HK-2 (cell line): ENCODE measurements around the gene GAB2.
"Not testable (repeated sequence)": the region's sequence is repeated elsewhere in the genome, so short reads cannot be mapped to it uniquely, and the experiment has no call there.

Experiments
- DNase-seq: peaks from one replicate; pipeline ENCODE4 v3.0.0-alpha.2; 2018; ENCODE audit not compliant: unreplicated experiment

Gene GAB2

DNA sequence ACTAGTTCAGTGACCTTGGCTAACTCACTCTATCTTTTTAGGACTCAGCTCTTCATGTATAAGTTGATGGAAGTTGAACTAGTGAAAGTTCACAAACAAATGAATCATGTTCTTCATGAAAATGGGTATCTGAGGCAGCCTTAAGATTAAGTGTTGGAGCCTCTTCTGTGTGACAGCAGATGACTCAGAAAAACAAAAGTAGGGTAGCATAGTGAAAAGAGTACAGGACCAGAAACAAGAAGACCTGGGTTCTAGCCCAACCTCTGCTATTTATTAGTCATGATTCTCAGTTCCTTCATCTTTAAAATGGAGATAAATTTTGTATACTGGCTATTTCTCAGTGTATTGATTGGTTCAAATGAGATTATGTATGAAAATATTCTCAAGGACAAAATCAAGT lies 168.7 kb downstream of the GAB2 start:
- DNase-seq, result no peak

DNA sequence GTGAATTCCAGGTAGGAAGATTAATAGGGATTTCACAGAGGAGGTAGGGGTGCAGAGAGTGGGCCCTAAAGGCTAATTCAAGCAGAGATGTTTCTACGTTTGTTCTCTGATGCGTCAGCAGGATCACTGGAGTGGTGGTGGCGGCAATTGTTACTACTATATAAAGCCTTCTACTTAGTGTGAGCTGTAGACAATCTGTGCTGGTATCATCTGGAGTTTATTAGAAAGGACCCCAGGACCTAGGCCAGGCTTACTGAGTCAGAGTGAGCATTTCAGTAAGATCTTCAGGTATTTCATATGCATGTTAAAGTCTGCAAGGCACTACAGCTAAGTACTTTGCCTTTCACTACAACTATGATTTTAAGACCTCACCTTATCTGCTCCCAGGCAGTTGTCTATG lies 169.4 kb downstream of the GAB2 start:
- no peak for DNase-seq

DNA sequence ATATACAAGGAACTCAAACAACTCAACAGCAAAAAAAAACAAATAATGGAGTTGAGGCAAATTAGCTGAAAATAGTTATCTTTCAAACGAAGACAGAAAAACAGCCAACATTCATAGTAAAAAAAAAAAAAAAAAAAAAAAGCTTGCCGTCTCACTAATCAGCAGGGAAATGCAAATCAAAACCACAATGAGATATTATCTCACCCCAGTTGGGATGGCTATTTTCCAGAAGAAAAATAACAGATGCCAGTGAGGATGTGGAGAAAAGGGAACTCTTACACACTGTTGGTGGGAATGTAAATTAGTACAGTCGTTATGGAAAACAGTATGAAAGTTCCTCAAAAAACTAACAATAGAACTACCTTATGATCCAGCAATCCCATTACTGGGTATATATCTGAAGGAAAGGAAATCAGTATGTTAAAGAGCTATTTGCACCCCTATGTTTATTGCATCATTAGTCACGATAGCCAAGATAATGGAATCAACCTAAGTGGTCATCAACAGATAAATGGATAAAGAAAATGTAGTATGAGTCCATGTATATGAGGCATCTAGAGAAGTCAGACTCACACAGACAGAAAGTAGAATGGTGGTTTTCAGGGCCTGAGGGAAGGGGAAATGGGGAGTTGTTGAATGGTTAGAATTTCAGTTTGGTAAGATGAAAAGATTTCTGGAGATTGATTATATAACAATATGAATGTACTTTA lies 172.9 kb downstream of the GAB2 start:
- DNase-seq, result no peak

DNA sequence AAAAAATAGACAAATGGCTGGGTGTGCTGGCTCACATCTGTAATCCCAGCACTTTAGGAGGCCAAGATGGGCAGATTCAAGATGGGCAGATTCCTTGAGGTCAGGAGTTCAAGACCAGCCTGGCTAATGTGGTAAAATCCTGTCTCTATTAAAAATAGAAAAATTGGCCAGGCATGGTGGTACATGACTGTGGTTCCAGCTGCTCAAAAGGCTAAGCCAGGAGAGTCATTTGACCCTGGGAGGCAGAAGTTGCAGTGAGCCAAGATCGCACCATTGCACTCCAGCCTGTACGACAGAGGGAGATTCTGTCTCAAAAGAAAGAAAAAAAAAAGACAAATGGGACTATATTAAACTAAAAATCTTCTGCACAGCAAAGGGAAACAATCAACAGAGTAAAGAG lies 173.5 kb downstream of the GAB2 start:
- DNase-seq, result no peak

DNA sequence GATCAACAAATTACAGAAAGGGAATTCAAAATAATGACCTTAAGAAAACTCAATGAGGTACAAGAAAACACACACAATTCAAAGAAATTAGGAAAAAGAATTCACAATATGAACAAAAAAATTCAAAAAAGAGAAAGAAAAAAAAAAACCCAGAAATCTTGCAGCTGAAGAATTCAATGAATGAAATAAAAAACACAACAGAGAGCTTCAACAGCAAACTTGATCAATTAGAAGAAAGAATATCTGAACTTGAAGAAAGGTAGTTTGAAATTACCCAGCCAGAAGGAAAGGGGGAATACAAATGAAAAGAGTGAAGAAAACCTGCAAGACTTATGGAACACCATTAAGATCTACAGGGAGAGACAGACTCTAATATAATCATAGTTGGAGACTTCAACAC lies 176.1 kb downstream of the GAB2 start:
- DNase-seq, result no peak

DNA sequence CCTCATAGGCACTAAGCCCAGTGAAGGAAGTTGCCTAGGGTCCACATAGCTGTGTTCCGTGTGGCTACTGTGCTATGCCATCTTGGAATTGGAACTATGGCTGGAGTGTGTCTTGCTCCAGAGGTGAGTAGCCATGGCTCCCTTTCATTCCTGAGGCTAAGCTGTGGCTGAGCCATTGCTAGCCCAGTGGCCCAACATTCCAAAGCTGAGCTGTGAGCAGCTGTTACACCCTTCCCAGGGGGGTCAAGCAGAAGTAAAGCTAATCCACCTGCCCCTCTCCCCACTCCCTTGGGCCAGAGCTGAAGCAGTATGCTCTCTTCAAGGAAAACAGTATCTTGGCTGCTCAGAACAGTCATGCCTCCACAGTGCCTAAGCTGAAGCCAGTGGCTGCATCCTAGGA lies 177.8 kb downstream of the GAB2 start:
- DNase-seq, result no peak

DNA sequence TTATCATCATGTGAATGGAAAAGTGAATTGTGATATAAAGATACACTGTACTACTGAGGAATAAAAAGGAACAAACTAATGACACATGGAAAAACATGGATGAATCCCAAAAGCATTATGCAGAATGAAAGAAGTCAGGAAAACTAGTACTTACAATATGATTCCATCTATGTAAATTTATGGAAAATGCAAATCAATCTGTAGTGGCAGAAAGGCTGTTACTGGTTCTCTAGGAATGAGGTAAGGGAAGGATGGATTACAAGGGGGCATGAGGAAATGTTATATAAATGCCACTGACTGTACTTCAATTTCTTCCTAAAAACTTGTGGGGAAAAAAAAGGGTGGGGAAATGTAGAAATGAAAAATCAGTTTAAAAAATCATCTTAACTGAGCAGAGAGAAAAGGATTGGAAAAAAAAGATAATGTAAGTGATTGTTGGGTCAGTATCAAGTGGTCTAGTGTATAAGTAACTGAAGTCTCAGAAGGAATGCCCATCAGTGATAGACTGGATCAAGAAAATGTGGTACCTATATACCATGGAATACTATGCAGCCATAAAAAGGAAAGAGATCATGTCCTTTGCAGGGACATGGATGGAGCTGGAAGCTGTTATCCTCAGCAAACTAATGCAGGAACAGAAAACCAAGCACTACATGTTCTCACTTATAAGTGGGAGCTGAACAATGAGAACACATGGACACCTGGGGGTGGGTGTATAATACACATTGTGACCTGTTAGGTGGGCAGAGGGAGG lies 180.2 kb downstream of the GAB2 start:
- no peak for DNase-seq

DNA sequence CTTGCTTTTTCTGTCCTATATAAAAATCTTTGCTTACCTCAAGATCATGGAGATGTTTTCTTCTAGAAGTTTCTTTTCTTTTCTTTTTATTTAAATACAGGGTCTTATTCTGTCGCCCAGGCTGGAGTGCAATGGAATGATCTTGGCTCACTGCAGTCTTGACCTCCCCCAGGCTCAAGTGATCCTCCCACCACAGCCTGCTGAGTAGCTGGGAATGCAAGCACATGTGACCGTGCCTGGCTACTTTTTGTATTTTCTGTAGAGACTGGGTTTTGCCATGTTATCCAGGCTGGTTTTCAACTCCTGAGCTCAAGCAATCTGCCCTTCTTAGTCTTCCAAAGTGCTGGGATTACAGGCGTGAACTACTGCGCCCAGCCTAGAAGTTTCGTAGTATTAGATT lies 183.6 kb downstream of the GAB2 start:
- DNase-seq, result no peak

DNA sequence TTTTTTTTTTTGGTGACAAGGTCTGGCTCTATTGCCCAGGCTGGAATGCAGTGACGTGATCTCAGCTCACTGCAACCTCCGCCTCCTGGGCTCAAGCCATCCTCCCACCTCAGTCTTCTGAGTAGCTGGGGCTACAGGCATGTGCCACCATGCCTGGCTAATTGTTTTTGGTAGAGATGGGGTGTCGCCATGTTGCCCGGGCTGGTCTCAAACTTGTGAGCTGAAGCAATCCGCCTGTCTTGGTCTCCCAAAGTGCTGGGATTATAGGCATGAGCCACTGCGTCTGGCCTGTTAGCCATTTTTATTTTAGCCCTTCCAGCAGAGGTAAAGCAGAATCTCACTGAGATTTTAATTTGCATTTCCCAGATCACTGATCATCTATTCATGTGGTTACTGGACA lies 184.6 kb downstream of the GAB2 start:
- not testable (repeated sequence) for DNase-seq

DNA sequence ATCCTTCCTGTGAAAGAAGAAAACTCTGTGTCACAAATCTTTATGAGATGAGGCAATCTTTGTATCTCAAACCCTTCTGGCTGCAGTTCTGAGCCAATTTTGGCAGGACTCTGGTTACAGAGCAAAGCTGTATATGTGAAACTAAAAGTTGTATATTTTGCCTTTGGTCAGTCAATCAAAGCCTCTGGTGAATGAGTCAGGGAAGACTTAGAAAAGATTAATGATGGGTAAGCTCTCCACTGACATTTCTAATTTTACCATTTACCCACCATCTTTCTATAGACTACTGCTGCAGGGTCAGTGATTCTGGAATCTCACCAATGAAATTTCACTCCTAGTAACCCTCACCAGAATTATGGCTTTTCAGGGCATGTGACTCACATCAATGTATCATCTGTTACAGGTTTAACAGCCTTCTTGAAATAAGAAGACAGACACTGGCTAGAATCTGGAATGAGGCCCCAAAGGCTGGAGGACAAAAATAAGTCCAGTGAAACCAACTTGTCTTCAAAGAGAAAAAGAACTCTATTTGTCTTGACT lies 185.6 kb downstream of the GAB2 start:
- no peak for DNase-seq

DNA sequence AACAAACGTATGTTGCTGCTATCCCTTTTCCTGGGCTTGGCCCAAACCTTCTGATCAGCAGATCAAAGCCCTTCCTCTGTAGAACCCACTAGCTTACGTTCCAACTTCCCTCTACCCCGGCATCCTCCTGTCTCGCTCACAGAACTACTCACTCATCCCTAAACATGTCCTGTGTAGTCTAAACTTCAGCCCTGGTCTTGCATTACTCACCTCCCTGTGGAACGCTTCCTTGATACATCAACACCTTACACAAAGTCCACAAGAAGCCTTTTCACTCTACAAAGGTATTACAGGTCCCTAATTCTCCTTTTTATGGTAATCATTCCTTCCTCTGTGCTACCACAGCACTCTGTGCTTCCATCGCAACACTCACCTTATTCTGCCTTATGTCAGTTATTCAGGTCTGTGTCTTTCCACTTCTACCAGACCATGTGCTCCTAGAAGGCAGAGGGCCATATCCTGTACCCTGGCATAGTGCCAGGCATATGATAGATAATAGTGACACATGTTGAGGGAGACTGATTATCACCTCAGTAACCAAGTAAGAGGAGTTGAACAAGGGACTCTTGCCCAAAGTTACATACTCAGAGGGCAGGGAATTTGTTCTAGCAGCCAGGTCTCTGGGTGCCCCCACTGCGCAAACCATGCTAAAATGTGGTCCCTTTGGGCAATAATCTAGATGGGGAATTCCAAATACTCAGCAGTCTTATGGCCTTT lies 187.3 kb downstream of the GAB2 start:
- DNase-seq, result no peak

DNA sequence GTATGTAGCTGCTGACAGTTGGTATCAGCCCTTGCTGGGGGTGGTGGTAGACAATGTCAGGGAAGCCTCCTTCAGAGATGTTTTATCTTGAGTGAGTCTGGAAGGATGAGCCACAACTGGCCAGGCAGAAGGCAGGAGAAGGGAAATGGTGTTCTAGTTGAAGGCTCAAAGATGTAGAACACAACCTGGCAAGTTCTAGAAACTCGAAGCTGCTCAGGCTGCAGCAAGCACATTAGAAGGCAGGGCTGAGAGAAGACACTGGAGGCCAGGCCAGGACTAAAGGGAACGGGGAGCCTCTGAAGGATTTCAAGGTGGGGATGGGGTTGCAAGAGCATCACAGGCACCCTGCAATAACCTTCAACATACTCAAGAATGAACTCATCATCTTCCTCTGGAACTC lies 188.5 kb downstream of the GAB2 start:
- no peak for DNase-seq

DNA sequence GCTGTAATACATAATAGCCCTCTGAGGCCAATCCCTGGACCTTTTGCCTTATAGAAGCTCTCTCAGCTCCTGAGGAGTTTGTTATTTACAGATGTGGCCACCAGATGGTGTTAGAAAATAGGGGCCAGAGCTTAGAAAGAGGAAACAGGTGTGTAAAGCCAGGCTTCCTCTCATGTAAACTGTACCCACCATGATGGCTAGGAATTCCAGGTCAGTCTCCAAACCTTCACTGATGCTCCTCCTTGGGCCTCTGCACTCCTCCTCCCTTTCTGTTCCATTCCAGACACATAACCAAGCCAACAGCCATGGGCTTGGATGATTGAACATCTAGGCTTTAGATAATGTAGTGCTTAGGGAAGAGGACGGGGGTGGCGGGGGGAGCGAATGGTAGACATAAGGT lies 189.2 kb downstream of the GAB2 start:
- no peak for DNase-seq

DNA sequence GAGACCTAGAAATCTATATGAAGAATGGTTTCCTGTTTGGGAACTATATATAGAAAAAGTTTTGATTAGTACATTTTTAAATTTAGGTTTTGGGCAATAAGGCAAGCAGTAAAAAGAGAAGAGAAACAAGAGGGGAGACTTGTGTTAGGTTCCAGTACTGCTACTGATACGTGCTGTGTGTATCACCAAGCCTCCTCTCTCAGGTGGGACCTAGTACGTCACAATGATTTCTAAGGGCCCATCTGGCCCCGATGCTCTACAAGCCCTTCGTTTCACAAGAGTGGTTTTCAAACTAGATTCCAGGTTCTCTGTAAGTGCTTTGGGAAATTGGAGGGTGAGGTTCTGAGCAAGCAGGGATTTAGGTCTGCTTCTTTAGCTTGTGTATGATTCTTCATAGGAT lies 189.7 kb downstream of the GAB2 start:
- no peak for DNase-seq

DNA sequence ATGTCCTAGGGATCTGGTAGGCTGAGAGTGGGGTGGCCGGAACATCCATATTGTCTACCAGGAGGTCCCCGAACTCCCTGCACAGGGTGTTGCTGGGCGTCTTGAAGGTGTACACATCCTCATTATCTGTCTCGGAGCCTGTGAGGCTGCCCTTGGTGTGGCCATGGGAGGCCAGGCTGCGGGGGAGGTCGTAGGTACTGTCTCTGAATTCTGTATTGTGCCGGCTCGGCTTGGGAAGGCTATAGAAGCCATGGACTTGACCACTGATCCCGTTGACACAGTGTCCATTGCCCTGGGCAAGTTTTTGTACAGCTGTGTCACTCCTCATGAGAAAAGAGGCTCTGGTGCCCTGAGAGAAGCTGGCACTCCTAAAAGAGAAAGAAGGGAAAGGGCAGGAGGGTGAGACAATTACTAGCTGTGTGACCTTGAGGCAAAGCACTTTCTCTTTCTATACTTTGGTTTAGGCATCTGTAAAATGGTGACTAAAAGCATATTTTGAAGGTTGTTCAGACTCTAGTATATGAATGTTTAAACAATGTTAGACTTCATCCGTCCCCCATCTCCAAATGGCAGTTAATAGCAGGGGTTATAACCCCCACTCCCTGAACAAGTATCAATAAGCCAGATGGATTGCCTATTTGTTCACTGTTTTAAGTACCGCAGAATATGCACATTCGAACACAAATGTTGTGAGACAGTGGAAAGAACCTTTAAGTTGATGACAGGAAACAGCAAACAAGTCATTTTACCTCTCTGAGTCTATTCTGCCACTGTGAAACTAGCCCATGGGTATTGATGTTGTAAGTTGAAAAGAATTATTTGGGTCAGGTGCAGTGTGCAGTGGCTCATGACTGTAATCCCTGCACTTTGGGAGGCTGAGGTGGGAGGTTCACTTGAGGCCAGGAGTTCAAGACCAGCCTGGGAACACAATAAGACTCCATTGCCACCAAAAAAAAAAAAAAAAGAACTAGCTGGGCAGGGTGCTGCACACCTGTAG lies 190.6 kb downstream of the GAB2 start:
- DNase-seq, result no peak

DNA sequence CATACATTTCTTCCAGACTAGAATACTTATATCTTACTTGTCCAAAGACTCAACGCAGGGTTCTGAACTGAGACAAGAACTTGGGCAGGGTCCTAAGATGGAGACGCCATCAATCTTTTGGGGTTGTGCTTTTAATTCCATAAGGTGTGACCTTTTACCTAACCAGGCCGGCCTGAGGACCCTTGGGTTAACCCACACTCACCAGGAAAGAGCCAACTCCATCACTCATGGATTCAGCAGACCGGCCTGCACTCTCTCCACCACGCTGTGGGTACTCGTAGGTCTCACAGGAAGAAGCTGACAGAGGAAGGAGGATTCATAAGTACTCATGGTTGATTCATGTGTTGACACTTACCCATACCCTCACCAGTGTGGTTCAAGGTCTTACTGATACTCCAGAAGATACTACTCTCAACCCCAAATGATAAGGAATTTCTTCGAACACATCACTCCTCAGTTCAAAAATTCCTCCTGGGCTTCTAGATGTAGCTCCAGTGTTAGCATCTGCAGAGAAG lies 192.7 kb downstream of the GAB2 start:
- no peak for DNase-seq

DNA sequence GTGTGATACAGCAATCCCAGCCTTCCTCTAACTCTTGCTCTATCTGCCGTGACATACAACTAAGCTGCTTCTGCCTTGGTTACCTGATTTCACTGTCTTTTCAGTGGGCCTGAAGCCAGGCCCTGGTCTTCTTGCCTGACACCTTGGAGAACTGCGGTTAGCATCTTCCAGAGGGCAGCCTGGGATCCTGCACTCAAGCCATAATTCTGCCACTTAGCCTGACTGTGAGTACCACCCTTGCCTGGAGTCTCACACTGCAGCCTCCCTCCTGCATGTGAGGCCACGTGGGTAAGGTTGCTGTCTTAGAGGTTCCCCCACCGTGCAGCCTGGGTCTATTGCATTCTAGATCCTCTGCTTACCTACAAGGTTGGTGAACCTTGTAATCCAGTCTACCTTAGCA lies 193.1 kb downstream of the GAB2 start:
- DNase-seq, result no peak

DNA sequence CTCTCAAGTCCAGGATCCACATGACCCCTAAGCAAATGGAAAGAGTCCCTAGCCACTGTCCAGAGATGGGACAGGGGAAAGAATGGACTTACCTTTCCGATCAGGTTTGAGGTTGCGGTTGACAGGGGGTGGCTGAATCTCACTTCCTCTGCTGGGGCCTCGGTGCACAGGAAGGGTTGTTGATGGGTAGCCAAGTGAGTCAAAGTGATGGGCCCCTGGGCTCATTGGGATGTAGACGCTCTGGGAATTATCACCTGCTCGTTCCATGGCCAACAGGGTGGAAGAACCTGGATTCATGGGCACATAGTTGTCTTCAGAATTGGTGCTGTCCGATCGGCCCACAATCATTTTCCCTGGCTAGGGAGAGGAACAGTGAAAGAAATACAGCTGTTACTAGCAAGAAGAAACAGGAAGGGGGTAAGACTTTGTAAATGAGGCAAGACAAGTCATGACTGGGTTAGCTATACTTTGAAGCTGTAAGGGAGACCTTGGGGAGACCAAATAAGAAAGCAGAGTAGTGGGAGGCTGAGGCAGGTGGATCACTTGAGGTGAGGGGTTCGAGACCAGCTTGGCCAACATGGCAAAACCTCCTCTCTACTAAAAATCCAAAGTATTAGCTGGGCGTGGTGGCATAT lies 194.2 kb downstream of the GAB2 start:
- no peak for DNase-seq

DNA sequence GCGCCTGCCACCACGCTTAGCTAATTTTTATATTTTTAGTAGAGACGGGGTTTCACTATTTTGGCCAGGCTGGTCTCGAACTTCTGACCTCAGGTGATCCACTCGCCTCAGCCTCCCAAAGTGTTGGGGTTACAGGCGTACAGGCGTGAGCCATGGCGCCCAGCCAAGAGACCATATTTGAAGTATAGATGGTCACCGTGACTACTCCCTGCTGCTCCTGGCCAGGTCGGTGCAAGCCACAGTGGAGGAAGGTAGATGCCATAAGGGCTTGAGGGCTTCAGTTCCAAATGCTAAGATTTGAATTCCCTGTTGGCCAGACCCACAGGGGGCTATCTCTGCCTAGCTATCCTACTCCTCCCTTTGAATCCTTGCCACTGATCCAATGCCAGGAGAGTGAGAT lies 194.9 kb downstream of the GAB2 start:
- not testable (repeated sequence) for DNase-seq

DNA sequence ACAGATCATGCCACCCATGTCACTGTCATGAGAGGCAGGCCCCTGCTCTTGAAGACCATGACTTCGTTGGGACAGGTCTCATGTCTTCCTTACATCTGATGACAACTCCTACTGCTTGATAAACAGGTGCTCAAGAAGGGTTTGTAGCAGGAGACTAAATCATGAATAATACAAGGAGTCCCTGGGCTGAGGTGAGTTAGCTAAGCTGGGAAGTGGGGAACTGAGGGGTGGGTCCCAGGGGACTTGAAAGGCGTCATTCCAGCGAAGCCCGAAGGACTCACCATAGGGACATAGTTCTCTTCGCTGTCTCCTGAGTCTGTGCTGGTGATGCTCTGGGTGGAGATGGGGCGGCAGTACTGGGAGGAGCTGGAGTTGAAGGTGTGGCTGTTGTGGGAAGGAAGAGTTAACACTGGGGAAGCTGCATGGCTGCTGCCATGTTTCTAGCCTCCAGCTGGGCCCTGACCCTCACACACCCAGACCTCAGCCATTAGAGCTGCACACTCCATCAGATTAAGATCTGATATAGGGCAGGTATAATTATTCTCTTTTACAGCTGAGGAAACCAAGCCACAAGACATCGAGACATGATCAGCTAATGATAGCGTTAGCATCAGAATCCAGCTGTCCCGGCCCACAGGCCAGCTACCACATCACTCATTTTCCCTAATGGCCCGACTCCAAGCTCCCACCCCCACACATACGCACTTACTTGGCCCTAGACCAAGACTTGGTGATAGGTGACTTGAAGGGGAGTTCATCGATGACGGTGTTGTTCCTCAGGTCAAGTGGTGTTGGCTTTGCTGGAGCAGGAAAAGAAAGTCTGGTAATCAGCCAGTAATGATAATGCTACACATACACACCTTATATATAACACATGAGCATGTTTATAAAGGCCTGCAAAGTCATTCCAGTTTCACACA lies 196.0 kb downstream of the GAB2 start:
- DNase-seq, result no peak
